Mucosa of descending colon (tissue), 3 donors: ENCODE results near the gene PIK3AP1. TPM values are rescaled to one million over a fixed set of nuclear protein-coding genes. Genes with fewer than 3 reads are reported as not detected.

Experiments
- ATAC-seq: fragments of 200-7000 bp; cut with Tn5 transposase; one replicate; pipeline ENCODE4 v1.9.1; 2020; ENCODE audit warnings: mild to moderate bottlenecking, moderate library complexity
- DNase-seq, 3 donors: peaks; one replicate each; pipeline ENCODE4 v3.0.0-alpha.2; 2020
- H3K36me3 ChIP-seq: fragments of 200-600 bp; one replicate; pipeline ENCODE4 v1.8.0; 2021; ENCODE audit warnings: low read depth, mild to moderate bottlenecking
- H3K4me1 ChIP-seq: fragments of 200-600 bp; one replicate; pipeline ENCODE4 v1.8.0; 2021; ENCODE audit warnings: low read depth, mild to moderate bottlenecking
- H3K4me3 ChIP-seq: fragments of 200-600 bp; one replicate; pipeline ENCODE4 v1.8.0; 2021; ENCODE audit warnings: mild to moderate bottlenecking
- H3K9me3 ChIP-seq: fragments of 200-600 bp; one replicate; pipeline ENCODE4 v1.8.0; 2021; ENCODE audit warnings: mild to moderate bottlenecking
- CTCF ChIP-seq: fragments of 200-600 bp; IDR thresholded peaks from one replicate; pipeline ENCODE4 v1.8.0; 2022; ENCODE audit warnings: antibody characterized with exemption, mild to moderate bottlenecking
- intact Hi-C, 2 donors: fragments of 100-400 bp; cut with DNase I in 1 of 2; cut with micrococcal nuclease in 1 of 2; formaldehyde crosslinking; loops; one replicate each; pipeline versions ENCODE4 v1.11.0 to v1.11.1; 2022; cut with DNase I, micrococcal nuclease
- total RNA-seq, 3 donors: library from RNA; stranded (reverse); fragmentation: NEBNext Ultra II Directional in 2 of 3; extraction: Animal tissue kit (Norgen Biotek cat#: 25700) in 2 of 3; gene quantifications; one replicate each; pipeline versions ENCODE4 v1.2.1 to v1.2.4, GENCODE V29; 2021 to 2023
- donor health status: DM: no; HTN: no; CAD: no; lungs with moderate emphysema.
- donor health status: DM: no; HTN: no; CAD: no.
- donor health status: DM: no; HTN: yes; CAD: no.

PIK3AP1 gene
- total RNA-seq, 3 donors from 2014 or later, result 10.4 to 19.8 (median 13.2) TPM

GRCh38 chr10:96587264-96588059 lies 132.9 kb downstream of the PIK3AP1 start:
- no peaks in the 10 kb centered on the region for H3K9me3 ChIP-seq
- intact Hi-C loops, result no loop called here
- no peaks in the 10 kb centered on the region for H3K36me3 ChIP-seq
- no peak for TF ChIP-seq CTCF
- ATAC-seq (peak; percentile 2), DNase-seq (peak in 1 of 3 donors; percentile 62)
- peaks cover 45% of the 10 kb centered on the region for H3K4me1 ChIP-seq
- peak overlapping the region; percentile 92 for H3K4me3 ChIP-seq

GRCh38 chr10:96586419-96587263 lies 133.7 kb downstream of the PIK3AP1 start, which contains the start of gene TM9SF3:
TSS of gene TM9SF3 (minus strand) at chr10:96587012. CDS start at chr10:96586835, 177 bp downstream.
- no peaks in the 10 kb centered on the region for H3K36me3 ChIP-seq
- peak; percentile 95 to 96 (median 95) for DNase-seq
- no peaks in the 10 kb centered on the region for H3K9me3 ChIP-seq
- H3K4me1 ChIP-seq, result peaks cover 53% of the 10 kb centered on the region
- peak within 1 kb of the TSS; percentile 92 for H3K4me3 ChIP-seq
- no peak for TF ChIP-seq CTCF
- peak; percentile 85 for ATAC-seq
- intact Hi-C loops, result no loop called here

GRCh38 chr10:96585736-96586418 lies 134.4 kb downstream of the PIK3AP1 start:
- TF ChIP-seq CTCF, result no peak
- Histone ChIP-seq H3K36me3 (no peaks in the 10 kb centered on the region), H3K4me1 (peaks cover 58% of the 10 kb centered on the region), H3K4me3 (peak overlapping the region; percentile 92), H3K9me3 (no peaks in the 10 kb centered on the region)
- intact Hi-C loops, result no loop called here
- ATAC-seq (peak; percentile 77), DNase-seq (peak in 1 of 3 donors; percentile 88)

GRCh38 chr10:96584474-96584873 lies 135.8 kb downstream of the PIK3AP1 start:
- H3K9me3 ChIP-seq, result no peaks in the 10 kb centered on the region
- peaks cover 67% of the 10 kb centered on the region for H3K4me1 ChIP-seq
- no peak for TF ChIP-seq CTCF
- intact Hi-C loops, result no loop called here
- H3K4me3 ChIP-seq, result no peak overlapping the region
- no peak for ATAC-seq
- no peaks in the 10 kb centered on the region for H3K36me3 ChIP-seq
- DNase-seq, result no peak

GRCh38 chr10:96584035-96584434 lies 136.3 kb downstream of the PIK3AP1 start:
- intact Hi-C loops, result no loop called here
- H3K4me1 ChIP-seq, result peaks cover 66% of the 10 kb centered on the region
- ATAC-seq (no peak), DNase-seq (no peak)
- no peaks in the 10 kb centered on the region for H3K9me3 ChIP-seq
- TF ChIP-seq CTCF, result no peak
- no peaks in the 10 kb centered on the region for H3K36me3 ChIP-seq
- H3K4me3 ChIP-seq, result no peak overlapping the region
